ENCODE measurements around the gene GLT8D2.

- no peak for TF ChIP-seq POU6F1 (CRISPR knock-in tag; IDR thresholded peaks at IDR 0.05; ENCODE audit: borderline replicate concordance, low read depth)
- no peak for TF ChIP-seq TCF4 (CRISPR knock-in tag; IDR thresholded peaks at IDR 0.05; ENCODE audit: borderline replicate concordance)
- TF ChIP-seq CREB5 (CRISPR knock-in tag; IDR thresholded peaks at IDR 0.05; ENCODE audit: low read depth): no peak
- TF ChIP-seq ZFP30 (CRISPR knock-in tag; IDR thresholded peaks at IDR 0.05): no peak
- TF ChIP-seq ZFP3 (CRISPR knock-in tag; IDR thresholded peaks at IDR 0.05): no peak
- TF ChIP-seq ESRRG (CRISPR knock-in tag; IDR thresholded peaks at IDR 0.05): no peak
- no peak for TF ChIP-seq ZNF70 (CRISPR knock-in tag; IDR thresholded peaks at IDR 0.05)
- no peak for TF ChIP-seq TSHZ2 (CRISPR knock-in tag; IDR thresholded peaks at IDR 0.05)
- no peak for TF ChIP-seq BACH2 (CRISPR knock-in tag; IDR thresholded peaks at IDR 0.05; ENCODE audit: borderline replicate concordance)
- TF ChIP-seq PPARA (CRISPR knock-in tag; IDR thresholded peaks at IDR 0.05; ENCODE audit: borderline replicate concordance): no peak
- no peak for TF ChIP-seq ARNTL (CRISPR knock-in tag; IDR thresholded peaks at IDR 0.05; ENCODE audit: borderline replicate concordance, low read depth)
- TF ChIP-seq CSRNP3 (CRISPR knock-in tag; IDR thresholded peaks at IDR 0.05): no peak
- TF ChIP-seq TOX (CRISPR knock-in tag; IDR thresholded peaks at IDR 0.05; ENCODE audit: borderline replicate concordance): no peak
- no peak for TF ChIP-seq CSDC2 (CRISPR knock-in tag; IDR thresholded peaks at IDR 0.05)
These were observed 7.8 kb upstream of the GLT8D2 start for GRCh38 chr12:104057771-104058197.

All from SK-N-SH treated with all-trans-retinoic acid at 6 μM for 48 hours (cell line).